Gastroesophageal sphincter (tissue), 3 donors: ENCODE data around the gene ITGBL1.

ENCODE experiments used
- CTCF ChIP-seq, 4 experiments: fragments of 200-600 bp in 2 of 4; fragments of 450-650 bp in 2 of 4; sonication (generic) in 1 of 4; IDR thresholded peaks; one replicate each; pipeline ENCODE4 v1.5.1; 2017 to 2019; ENCODE audit warnings: antibody characterized with exemption in 4 of 4, mild to moderate bottlenecking in 2 of 4, moderate library complexity in 2 of 4
- POLR2A ChIP-seq, 2 donors: fragments of 450-650 bp; IDR thresholded peaks; one replicate each; pipeline ENCODE4 v1.6.1; 2017; ENCODE audit warnings: antibody characterized with exemption in 2 of 2, mild to moderate bottlenecking in 2 of 2, moderate library complexity in 1 of 2
- POLR2AphosphoS5 ChIP-seq: sonication (generic); formaldehyde crosslinking; IDR thresholded peaks from one replicate; pipeline ENCODE4 v1.6.1; 2017; ENCODE audit warnings: antibody characterized with exemption

GRCh38 chr13:101424381-101425155 lies 27.9 kb upstream of the ITGBL1 start:
- TF ChIP-seq POLR2A (IDR thresholded peaks at IDR 0.05) (no peak), CTCF (IDR thresholded peaks at IDR 0.05) (no peak), POLR2AphosphoS5 (no peak)
